Inflammatory macrophage treated with lipopolysaccharide for 4 hours (primary cell): Measurements from ENCODE around the gene HES1.
A peak's percentile ranks its signal among the peaks of the same experiment; 100 is the strongest.
"Not testable (repeated sequence)": the region's sequence is repeated elsewhere in the genome, so short reads cannot be mapped to it uniquely, and the experiment has no call there.

ENCODE experiments used
- DNase-seq: peaks from one replicate; pipeline ENCODE4 v3.0.0-alpha.2; 2020

HES1 gene

DNA sequence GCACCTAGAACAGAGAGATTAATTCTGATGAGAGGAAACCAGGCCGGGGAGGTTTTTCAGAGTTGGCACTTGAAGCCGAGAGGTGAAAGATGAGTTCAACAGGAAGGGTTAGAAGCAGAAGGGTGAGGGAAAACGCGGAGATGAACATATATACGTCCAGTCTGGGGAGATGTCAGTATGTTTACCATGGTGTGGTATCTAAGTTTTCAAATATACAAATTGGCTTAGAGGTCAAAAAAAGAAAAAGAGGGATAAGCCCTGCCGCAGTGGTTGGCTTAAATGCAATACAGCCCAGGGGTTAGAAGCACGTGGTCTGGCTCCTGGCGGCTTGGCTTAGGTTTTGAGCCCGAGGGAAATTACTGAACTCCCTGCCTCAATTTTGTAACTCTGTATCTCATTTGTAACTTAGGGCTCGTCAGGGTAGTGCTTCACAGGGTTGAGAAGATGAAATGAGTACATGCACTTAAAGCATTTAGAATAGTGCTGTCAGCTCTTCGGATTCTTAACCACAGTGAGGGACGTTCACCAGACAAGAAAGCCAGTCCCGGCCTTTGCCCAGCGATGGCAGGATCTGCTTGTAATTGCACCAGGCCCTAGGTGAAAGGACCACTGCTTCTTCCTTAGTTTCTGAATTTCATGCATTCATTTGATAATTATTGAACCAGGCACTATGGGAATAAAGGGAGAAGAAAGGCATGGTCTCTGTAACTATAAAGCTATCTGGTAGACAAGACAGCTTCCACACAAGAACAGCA is 6.4 kb downstream of the HES1 start:
- no peak for DNase-seq

DNA sequence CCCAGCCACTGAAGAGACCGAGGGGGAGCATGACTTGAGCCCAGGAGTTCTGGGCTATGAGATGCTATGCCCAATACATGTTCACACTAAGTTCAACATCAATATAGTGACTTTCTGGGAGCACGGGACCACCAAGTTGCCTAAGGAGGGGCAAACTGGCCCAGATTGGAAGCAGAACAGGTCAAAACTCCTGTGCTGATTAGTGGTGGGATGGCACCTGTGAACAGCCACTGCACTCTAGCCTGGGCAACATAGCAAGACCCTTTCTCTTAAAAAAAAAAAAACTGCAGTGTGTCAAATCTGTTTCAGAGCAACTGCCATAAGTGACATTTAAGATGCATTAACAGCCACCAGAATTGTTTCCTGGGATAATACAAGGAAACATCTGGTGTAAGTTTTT is 9.8 kb downstream of the HES1 start:
- DNase-seq, result no peak

DNA sequence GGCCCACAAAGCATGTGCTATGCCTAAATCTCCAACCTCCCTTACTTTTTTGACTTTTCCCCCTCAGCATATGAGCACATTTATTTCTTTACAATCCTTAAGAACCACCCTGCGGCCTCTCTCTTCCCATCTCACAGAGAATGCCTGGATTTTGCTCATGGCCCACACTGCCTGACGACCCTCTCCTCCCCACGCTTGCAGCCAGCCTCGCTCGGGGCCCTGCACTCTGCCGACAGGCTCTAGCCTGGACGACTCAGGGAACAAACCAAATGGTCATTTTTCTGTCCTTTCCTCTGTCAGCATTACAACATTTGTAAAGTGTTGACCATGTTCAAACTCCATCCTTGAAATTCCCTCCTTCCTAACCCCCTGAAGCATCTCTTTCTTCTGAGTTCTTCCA is 11.7 kb downstream of the HES1 start:
- no peak for DNase-seq

DNA sequence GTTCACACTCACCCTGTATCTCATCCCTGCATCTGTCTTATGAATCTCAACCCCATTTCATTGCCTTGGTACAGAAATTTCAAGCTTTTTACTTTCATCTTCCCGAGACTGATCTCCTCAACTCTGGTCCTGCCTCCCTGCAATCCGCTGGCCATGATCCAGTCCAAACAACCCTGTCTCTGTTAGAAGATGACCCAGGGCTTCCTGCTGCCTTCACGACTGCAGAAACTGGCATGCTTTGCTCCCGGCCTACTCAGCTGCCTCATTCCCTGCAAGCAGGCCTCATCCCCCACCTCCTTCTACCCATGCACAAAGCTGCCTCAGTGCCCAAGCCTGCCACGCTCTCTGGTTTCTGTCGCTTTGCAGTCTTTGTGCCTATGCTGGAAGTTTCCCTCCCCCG is 12.4 kb downstream of the HES1 start:
- no peak for DNase-seq

DNA sequence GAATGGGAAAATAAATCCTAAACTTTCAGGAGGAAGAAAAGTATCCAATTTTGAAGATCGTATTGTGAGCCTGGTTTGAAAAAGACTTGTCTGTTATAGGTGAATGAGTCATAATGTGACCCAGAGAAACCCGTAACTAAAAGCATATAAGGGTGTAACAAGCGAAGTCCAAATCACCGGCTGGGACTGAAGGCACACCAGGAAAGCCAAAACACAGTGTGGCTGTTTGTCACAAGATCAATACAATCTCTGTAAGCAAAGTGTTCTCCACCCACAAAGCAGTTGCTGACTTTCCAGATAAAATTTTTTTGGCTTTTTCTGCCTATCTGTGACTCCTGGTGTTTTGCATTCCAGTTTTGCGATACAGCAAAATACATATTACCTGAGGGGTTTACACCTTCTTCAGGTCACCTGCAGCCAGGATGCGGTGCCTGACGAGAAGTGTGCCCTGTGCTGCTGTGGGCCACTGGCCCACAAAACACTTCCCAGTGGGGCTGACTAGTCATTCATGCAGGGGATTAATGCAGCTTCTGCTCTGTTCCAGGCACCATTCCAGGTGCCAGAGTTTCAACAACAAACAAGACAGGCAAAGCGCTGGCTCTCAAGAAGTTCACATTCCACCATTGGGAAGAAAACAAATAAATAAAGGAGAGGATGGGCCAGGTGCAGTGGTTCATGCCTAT is 14.4 kb downstream of the HES1 start:
- no peak for DNase-seq

DNA sequence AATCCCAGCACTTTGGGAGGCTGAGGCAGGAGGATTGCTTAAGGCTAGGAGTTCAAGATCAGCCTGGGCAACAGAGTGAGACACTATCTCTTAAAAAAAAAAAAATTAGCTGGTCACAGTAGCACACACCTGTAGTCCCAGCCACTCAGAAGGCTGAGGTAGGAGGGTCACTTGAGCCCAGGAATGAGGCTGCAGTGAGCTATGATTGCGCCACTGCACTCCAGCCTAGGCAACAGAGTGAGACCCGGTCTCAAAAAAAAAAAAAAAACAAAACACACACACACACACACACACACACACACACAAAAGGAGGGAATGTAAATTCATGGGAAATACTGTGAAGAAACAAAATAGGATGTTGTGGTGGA is 15.0 kb downstream of the HES1 start:
- DNase-seq, result not testable (repeated sequence)

DNA sequence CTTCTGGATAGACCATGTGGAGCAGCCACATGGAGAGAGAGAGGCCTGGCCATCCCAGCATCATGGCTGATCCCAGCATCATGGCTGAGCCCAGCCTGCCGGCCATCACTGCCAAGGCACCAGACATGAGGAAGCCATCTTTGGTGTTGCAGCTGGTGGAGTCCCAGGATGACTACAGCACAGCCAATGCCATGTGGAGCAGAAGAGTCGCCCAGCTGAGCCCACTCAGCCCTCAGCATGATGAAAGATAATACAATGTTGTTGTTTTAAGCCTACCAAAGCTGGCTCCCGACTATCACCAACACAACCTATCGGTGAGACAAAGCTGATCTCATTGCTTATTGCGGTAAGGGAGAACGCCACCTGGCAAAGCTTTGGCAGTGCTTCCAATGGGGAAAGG is 18.4 kb downstream of the HES1 start:
- no peak for DNase-seq

DNA sequence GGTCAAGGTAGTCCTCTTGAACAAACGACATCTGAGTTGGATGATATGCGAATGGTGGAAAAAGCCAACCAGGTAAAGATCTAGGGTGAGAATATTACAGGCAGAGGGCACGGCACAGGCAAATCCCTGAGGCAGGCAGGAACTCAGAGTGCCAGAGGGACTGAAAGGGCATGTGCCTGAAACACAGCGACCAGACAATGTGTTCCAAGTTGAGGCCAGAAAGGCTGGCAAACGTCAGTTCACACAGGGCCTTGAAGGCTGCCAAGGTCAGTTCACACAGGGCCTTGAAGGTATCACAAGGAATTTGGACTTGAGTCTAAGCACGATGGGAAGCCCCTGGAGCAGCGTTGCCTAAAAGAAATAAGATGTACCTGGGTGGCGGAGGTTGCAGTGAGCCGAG is 20.1 kb downstream of the HES1 start:
- no peak for DNase-seq

DNA sequence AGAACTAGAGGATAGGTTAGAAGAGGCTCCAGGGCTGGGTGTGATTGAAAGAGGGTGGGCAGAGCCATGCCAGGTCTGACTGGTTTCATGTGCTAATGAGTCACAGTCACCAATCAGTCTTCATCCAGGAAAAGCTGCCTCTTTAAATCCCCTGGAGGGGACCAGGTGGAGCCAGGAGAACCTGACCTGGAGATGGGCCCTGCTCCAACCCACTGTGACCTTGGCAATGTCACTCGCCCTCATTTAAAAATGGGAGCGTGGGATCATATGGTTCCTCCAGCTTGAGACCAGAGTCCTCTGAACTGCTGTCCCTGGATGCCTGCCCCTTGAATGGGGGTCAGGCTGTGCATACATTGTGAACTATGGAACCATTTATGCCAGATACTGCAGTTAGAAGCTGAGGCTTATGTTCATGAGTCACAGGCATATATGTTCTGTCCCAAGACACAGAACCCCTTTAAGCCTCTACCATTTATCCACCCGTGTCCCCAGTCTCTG is 23.0 kb downstream of the HES1 start:
- DNase-seq, result no peak

DNA sequence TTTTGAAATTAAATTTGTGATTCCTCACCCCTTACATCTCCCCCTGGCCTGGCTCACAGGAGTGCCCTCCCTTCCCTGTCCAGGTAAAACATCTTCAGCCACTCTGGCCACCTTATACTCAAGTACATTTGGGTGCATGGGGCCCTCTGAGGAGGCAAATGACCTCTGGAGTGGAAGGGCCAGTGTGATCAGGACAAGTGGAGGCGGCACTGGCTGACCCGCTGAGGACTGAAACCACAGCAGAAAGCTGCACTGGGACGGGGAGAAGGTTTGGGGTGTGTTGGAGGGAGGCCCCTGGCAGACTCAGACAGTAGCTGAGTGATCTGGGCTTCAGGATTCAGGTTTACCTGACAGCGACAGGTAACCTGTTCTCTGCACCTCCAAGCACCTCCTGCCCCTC is 24.2 kb downstream of the HES1 start:
- no peak for DNase-seq

DNA sequence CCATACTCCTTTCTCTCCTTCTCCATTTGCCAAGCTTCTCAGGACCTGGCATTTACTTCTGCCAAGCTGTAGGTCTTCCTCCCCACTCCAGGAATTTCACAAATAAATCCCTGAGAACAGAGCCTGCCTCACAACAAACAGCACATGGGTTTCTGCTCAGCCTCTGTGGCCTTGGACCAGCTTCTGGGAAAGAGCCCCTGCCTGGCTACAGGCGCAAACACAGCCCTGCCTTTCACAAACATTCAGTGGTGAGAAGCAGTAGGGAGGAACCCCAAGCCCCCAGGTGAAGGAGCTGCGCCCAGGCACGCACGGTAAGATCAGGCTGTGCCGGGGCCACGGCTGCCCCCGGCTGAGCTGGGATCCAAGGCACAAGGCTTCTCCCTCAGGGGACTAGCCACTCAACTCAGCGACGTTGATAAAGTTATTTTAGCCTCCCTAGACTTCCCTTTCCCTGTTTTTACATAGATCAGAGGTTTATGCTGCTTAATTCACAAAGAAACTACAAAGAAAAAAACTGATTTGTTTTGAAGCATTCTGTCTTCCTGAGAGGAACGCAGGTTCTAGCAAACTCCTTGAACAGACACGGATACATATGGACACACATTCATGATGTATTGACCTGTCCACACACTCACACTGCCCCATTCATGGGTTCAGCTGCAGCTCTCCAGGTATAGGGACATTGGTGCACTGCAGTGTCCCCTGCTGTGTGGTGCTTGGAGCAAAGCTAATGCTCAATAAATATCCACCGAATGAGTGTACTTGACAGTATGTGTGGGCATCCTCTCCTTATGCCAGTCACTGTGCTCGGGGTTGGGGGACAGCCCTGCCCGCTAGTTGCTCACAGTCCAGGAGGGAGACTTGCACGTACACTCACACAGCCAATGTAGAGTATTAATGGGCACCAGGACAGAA is 25.4 kb downstream of the HES1 start:
- DNase-seq, result no peak

DNA sequence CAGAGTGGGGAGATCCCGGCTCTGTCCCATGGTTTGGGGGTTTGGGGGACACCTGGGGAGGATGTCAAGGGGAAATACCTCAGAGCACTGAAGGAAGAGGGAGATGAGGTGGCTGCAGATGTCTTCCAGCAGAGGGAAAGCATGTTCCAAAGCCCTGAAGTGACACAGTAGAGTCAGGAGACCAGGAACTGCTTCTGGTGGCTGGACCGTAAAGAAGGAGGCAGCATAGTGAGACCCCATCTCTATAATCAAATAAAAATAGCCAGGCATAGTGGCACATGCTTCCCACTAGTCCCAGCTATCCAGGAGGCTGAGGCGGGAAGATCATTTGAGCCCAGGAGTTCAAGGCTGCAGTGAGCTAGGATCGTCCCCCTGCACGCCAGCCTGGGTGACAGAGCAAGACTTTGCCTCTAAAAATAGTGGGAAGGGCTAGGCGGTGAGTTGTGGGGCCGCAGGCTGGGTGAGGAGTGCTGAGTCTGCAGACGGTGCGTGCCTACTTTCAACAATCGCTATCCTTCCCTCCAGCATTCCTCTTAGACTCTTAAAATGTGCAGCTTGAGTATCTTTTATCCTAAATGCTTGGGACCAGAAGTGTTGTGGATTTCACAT is 26.2 kb downstream of the HES1 start:
- DNase-seq, result no peak

DNA sequence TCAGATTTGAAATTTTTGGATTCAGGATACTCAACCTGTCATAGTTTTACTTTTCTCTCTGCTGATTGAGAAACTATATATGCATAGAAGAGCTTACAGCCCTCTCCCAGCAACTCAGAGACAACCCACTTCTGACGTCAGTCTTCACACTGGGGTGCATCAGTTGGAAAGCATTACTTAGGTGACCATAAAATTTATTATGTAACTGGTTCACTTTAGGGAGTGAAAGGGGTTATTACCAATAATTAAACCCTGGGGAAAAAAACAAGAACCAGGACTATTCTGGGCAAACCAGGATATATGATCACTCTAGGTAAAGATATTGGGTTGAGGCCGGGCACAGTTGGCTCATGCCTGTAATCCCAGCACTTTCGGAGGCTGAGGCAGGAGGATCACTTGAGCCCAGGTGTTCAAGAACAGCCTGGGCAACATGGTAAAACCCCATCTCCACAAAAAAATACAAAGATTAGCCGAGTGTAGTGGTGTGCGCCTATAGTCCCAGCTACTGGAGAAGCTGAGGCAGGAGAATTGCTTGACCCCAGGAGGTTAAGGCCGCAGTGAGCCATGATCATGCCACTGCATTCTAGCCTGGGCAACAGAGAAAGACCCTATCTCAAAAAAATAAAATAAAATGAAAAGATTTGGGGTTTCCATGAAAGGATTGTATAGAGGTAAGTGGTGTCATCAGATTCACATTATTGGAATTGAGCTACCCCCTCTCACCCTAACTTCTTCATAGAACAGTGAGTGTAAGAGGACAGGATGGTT is 27.1 kb downstream of the HES1 start:
- no peak for DNase-seq

DNA sequence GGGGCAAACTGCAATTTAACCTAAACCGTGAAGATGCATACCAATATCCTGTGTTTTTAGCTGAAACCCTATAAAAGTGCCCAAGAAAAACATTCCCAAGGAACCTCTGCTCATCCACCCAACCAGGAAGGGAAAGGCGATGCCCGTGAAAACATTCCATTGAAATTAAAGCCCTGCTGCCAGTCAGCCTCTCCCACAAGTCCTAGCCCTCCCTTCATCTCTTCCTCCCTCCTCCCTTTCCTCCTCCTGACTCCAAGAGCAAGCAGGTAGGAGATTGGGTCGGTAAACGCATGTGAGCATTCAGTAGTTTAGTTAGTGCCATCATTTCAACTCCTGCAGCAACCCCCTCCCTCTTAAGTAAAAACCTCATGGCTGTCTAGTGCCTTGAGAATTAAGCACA is 27.7 kb downstream of the HES1 start:
- no peak for DNase-seq

DNA sequence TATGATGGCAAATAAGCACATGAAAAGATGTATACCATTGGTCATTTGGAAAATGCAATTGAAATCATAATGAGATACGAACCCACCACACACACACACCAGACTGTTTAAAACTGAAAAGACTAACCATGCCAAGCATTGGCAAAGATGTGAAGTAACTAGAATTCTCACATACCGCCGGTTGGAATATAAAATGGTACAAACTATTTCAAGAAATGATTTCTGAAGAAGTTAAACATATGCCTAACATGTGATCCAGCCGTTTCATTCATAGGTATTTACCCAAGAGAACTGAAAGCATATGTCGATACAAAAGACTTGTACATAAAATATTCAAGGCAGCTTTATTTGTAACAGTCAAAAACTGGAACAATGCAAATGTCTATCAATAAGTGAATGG is 28.9 kb downstream of the HES1 start:
- DNase-seq, result no peak

DNA sequence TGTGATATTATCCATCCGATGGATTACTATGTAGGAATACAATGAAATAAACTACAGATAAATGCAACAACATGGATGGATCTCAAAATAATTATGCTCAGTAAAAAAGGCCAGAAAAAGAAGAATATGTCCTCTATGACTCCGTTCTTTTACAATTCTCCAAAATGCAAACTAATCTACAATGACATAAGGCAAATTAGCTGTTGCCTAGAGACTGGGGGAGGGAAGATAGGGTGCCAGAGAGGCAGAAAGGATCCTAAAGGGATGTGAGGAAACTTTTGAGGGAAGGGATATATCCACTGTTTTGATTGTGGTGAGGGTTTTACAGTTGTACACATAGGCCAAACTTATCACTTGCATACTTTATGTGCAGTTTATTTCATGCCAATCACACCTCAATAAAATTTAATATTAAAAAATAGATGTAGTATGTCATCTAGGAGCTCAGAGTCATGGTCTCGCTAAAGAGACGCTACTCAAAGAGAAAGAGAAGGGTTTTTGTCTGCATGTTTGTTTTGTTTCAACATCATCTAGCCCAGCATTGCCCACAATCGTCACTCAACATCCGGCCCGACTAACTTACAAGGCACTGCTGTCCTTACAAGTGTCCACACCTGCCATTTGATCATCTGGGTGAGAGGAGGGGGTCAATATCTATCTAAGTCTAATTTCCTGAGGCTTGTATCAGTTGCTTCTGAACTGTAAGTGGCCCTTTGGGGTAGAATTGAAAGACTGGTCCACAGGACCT is 29.5 kb downstream of the HES1 start:
- DNase-seq, result no peak

DNA sequence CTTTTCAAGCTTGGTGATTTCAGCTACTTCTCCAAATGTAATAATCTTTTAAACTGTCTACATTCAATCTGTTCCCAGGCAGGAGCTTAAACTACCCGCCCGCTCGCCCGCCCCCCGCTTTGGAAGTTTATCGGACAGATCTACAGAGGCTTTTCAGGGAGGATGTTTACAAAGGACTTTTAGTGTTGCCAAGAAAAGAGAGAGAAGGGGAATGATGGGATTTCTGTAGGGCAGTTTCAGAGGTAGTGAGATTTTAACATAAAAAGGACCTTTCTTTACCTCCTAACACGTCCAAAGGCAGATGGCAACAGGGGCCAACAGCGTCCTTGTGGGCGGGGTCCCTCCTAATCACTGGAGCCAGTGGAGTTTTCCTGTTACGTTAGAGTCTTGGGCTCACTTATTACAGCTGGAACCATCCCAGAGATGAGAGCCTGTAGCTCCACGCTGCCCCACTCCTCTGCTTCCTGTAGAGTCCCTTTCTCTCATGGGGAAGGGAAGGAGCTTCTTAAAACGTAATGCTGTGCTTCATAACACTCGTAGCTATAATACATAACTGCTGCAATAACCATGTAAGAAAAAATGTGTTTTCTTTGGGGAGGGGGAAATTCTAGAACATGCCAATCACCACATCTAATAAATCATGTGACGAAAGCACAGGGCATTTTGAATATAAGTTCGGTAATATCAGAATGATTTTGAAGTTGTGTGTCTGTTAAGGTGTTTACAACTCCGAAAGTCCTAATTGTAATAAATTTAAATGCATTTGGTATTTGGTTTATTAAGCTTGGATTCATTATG is 30.9 kb downstream of the HES1 start:
- DNase-seq, result no peak

DNA sequence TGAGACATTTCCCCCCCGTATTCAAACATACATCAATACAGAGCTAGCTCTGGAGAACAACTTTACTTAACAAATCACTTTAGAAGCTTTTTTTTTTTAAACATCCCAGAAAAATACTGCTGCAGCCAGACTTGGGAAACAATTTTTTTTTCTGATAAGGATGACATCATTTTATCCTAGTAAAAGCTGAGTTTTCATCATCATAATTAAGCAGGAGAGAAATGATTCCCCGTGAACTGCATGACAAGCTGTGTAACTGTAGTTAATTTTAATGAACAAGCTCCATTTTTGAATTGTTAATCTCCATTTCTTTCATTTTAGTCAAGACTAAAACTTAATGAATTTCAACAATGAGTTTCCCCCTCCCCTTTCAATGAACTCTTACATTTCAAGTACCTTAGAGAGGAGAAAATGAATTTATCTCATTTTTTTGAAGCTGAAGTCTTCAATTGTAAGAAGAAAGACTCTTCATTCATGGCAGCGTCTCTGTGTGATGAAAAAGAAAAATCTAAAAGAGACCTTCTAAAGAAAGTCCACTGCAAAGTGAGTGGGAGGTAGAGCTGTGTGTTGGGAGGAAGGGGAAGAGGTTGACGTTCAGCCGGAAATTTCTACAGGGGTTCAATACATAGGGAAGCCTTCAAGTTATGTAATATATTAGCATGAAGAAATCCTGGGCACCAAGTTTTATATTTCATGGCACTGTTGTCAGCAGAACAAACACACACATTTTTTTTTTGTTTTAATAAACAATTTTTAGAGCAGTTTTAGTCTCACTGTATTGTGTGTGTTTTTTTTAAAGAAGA is 31.7 kb downstream of the HES1 start:
- peak; percentile 87 for DNase-seq

DNA sequence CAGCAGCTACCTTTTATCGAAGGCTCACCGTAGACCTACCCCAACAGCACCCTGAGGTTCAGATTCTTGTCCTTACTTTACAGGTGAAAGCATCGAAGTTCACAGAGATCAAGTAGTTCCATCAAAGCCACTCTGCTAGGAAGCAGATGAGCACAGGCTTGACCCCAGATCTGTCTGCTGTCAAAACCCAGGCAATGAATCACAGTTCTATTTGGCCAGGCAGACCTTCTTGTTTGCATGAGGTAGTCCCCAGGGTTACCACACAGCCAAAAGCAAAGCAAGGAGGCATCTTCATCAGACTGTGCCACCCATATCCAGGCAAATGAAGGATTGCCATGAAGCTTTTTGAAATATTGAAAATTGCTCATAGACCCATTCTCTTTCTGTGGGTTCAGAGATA is 33.0 kb downstream of the HES1 start:
- peak; percentile 67 for DNase-seq

DNA sequence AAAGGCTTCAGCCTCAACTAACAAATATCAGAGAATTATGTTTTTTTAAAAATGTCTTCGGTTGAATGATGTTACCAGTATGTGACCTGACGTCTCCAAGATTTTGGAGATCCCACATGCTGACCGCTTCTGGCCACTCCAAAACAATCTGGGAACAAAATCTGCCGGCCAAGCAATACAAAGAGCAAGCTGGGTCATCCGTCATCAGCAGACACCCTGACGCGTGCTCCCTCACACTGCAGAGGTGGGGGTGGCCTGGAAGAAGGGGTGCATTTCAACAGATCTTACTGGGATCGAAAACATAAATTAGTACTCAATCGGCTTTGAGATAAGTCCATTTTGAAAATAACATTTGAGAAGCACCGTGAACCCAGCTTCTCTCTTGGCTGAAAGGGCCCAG is 33.6 kb downstream of the HES1 start:
- no peak for DNase-seq
